ENCODE measurements around the gene CDC14A.
"Not testable (repeated sequence)": the region's sequence is repeated elsewhere in the genome, so short reads cannot be mapped to it uniquely, and the experiment has no call there.

CDC14A gene

DNA sequence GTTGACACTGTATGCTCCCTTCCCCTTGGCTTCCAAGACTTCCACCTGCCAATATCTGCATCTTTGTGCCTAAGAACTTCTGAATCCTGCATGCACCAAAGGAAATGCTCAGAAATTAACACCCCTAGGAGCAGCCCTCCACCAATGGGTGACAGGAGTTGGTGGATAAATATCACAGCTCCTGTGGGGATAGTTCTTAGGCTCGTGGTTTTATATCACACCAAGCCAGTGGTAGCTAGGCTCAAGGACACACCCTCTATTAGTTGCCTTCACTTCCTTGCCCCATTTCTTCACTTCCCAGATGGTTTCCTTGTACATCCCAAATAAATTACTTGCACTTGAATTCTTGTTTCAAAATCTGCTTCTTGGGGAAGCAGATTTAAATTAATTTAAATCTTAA lies 16.9 kb upstream of the CDC14A start:
- no peak overlapping the region for H3K4me3 ChIP-seq (replicated peaks; ENCODE audit: low read depth, low read length)
- DNase-seq (ENCODE audit: extremely low read depth, low read depth), result no peak
- TF ChIP-seq, protein P1, sequence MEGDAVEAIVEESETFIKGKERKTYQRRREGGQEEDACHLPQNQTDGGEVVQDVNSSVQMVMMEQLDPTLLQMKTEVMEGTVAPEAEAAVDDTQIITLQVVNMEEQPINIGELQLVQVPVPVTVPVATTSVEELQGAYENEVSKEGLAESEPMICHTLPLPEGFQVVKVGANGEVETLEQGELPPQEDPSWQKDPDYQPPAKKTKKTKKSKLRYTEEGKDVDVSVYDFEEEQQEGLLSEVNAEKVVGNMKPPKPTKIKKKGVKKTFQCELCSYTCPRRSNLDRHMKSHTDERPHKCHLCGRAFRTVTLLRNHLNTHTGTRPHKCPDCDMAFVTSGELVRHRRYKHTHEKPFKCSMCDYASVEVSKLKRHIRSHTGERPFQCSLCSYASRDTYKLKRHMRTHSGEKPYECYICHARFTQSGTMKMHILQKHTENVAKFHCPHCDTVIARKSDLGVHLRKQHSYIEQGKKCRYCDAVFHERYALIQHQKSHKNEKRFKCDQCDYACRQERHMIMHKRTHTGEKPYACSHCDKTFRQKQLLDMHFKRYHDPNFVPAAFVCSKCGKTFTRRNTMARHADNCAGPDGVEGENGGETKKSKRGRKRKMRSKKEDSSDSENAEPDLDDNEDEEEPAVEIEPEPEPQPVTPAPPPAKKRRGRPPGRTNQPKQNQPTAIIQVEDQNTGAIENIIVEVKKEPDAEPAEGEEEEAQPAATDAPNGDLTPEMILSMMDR (IDR thresholded peaks at IDR 0.05; ENCODE audit: low read depth, low read length, missing control alignments), result no peak

DNA sequence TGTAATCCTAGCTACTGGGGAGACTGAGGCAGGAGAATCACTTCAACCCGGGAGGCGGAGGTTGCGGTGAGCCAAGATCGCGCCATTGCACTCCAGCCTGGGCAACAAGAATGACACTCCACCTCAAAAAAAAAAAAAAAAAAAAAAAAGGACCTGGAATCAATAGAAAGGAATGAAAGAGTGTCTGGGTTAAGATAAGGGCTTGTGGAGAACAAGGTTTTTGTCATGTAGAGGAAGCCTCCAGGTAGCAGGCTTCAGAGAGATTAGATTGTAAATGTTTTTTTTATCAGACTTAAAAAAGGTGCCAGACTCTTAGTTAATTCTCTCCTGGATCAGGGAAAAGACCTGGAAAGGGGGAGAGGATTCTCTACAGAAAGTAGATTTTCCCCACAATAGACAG lies 14.4 kb upstream of the CDC14A start:
- DNase-seq (ENCODE audit: extremely low read depth, low read depth); H3K4me3 ChIP-seq (replicated peaks; ENCODE audit: low read depth, low read length): not testable (repeated sequence)

- H3K4me3 ChIP-seq (replicated peaks; ENCODE audit: low read depth, low read length); DNase-seq (ENCODE audit: extremely low read depth, low read depth): not testable (repeated sequence)
Measured at GRCh38 chr1:100339735-100340134, 12.6 kb upstream of the CDC14A start.

DNA sequence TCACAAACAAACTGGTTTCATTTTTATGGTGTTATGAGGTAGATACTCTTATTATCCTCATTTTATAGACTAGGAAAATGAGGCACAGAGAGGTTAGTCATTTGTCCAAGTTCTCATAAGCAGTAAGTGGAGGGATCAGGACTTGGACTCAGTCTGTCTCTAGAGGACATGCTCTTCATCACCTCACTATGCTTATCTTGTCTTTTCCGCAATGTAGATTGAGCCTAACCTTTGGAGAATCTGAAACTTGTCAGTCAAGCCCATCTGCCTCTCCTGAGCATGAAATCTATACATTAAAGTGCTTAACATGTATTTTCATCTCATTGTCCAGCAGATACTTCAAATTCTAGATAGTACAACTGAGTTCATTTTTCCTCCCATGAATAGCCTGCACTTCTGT lies 11.8 kb upstream of the CDC14A start:
- no peak for DNase-seq (ENCODE audit: extremely low read depth, low read depth)
- no peak overlapping the region for H3K4me3 ChIP-seq (replicated peaks; ENCODE audit: low read depth, low read length)
- TF ChIP-seq, protein P1 (IDR thresholded peaks at IDR 0.05; ENCODE audit: low read depth, low read length, missing control alignments), result no peak

GRCh38 chr1:100342348-100342747 lies 10.0 kb upstream of the CDC14A start:
- no peak overlapping the region for H3K4me3 ChIP-seq (replicated peaks; ENCODE audit: low read depth, low read length)
- DNase-seq (ENCODE audit: extremely low read depth, low read depth), result no peak
- TF ChIP-seq, protein P1 (IDR thresholded peaks at IDR 0.05; ENCODE audit: low read depth, low read length, missing control alignments), result no peak

DNA sequence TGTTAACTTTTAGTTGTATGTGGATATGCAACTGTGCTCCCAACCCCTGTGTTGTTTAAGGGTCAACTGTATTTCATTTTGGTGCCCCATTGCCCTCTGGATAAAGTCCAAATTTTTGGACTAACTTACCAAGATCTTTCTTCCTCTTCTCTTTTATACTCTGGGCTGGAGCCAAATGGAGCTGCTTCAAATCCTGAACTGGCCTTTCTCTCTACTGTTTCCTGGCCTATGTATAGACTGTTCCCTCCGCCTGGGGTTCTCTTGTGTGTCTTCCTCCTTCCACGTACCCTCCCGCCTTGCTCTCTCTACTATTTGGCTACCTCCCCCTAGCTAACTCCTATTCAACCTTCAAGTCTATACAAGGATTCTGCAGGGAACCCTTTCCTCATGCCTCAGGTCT lies 8.4 kb upstream of the CDC14A start:
- DNase-seq (ENCODE audit: extremely low read depth, low read depth), result no peak
- TF ChIP-seq, protein P1 (IDR thresholded peaks at IDR 0.05; ENCODE audit: low read depth, low read length, missing control alignments), result no peak
- H3K4me3 ChIP-seq (replicated peaks; ENCODE audit: low read depth, low read length), result no peak overlapping the region

DNA sequence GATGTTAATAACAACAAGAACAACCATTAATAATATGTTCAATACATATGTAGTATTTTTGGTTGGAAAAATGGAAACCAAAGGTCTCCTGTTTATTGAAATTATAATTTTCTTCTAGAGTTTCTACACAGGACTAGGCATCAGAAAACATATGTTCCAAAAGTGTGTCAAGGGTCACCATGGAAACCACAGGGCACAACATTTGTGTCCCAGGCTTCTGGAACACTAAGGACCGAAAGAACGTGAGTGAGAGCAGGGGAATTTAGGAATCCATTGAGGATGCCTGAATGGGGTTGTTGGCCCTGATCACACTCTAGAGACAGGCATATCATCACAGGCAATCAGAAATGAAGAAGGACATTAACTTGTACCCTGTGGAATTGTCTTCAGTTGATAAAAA lies 7.5 kb upstream of the CDC14A start:
- TF ChIP-seq, protein P1 (IDR thresholded peaks at IDR 0.05; ENCODE audit: low read depth, low read length, missing control alignments), result no peak
- no peak for DNase-seq (ENCODE audit: extremely low read depth, low read depth)
- H3K4me3 ChIP-seq (replicated peaks; ENCODE audit: low read depth, low read length), result no peak overlapping the region

DNA sequence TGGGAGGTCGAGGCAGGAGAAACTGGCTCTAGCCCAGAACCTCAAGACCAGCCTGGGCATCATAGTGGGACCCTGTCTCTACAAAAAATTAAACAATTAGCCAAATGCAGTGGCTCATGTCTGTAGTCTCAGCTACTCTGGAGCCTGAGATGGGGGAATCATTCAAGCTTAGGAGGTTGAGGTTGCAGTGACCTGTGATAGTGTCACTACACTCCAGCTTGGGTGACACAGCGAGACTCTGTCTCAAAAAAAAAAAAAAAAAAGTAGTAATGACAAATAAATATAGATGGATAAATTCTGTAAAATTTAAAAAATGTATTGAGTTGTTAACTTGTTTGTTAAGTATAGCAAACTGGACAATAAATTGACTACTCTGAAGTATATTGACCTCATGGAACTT lies 5.9 kb upstream of the CDC14A start:
- H3K4me3 ChIP-seq (replicated peaks; ENCODE audit: low read depth, low read length), result no peak overlapping the region
- DNase-seq (ENCODE audit: extremely low read depth, low read depth), result no peak
- TF ChIP-seq, protein P1 (IDR thresholded peaks at IDR 0.05; ENCODE audit: low read depth, low read length, missing control alignments), result no peak

Measured in HFF-Myc (cell line).